A549 (cell line): ENCODE data around the gene TMC5. TPM values are rescaled to one million over a fixed set of nuclear protein-coding genes. Genes with fewer than 3 reads are reported as not detected.
A peak's percentile ranks its signal among the peaks of the same experiment; 100 is the strongest.

Experiments
- ATAC-seq, 2 experiments: fragments of 200-7000 bp in 1 of 2; fragments of >200 bp in 1 of 2; cut with Nextera tagmentation in 1 of 2; cut with Tn5 transposase in 1 of 2; 3 replicates each; pipeline versions ENCODE4 v1.8.0 to v1.9.1; 2018 to 2020; ENCODE audit warnings: mild to moderate bottlenecking in 1 of 2, moderate library complexity in 1 of 2
- CTCF ChIA-PET: fragments of 300-600 bp; sonication (Branson Sonifier 250); formaldehyde crosslinking; extraction: SDS; loops from one replicate; lab custom pipeline; 2021; ENCODE audit warnings: antibody characterized with exemption, inconsistent platforms; lab: Yijun Ruan, JAX
- POLR2A ChIA-PET: fragments of 350-600 bp; formaldehyde crosslinking; extraction: SDS; loops from one replicate; lab custom pipeline; 2021; ENCODE audit warnings: antibody characterized with exemption, inconsistent platforms; lab: Yijun Ruan, JAX
- DNase-seq, 2 experiments: peaks; one replicate each; pipeline versions ENCODE4 v3.0.0 to v3.0.0-alpha.2; 2011 to 2016; ENCODE audit warnings: low read depth in 1 of 2, low spot score in 1 of 2
- FAIRE-seq: peaks from 2 replicates; lab custom pipeline; 2011; peaks lifted over from hg19 to GRCh38; lab: Jason Lieb, UNC
- H3K27ac ChIP-seq, 2 experiments: fragments of >200 bp; sonication (Bioruptor Twin); formaldehyde crosslinking; 3 replicates each; pipeline ENCODE4 v1.5.1; 2016 to 2017
- H3K4me1 ChIP-seq: fragments of >200 bp; sonication (Bioruptor Twin); formaldehyde crosslinking; 3 replicates; pipeline ENCODE4 v1.6.1; 2016
- H3K4me2 ChIP-seq: fragments of >200 bp; sonication (Bioruptor Twin); formaldehyde crosslinking; 3 replicates; pipeline ENCODE4 v1.6.1; 2016
- H3K4me3 ChIP-seq: fragments of >200 bp; sonication (Bioruptor Twin); formaldehyde crosslinking; 3 replicates; pipeline ENCODE4 v1.5.1; 2016
- H3K9me3 ChIP-seq: fragments of >200 bp; sonication (Bioruptor Twin); formaldehyde crosslinking; 3 replicates; pipeline ENCODE4 v1.6.1; 2016
- CEBPB ChIP-seq, 2 experiments: fragments of >200 bp in 1 of 2; sonication (Bioruptor Twin) in 1 of 2; formaldehyde crosslinking in 1 of 2; IDR thresholded peaks; 2 replicates each; pipeline ENCODE4 v1.6.1; 2012 to 2016
- EHMT2 ChIP-seq: fragments of 200-600 bp; sonication (generic); IDR thresholded peaks from 2 replicates; pipeline ENCODE4 v1.6.1; 2016; ENCODE audit warnings: antibody characterized with exemption, low read depth, mild to moderate bottlenecking, moderate library complexity
- ESRRA ChIP-seq: fragments of 150-350 bp; IDR thresholded peaks from 2 replicates; pipeline ENCODE4 v1.6.1; 2014; ENCODE audit warnings: mild to moderate bottlenecking, low read length, borderline replicate concordance
- FOSB ChIP-seq: fragments of 250-450 bp; sonication (Bioruptor Pico); IDR thresholded peaks from 2 replicates; pipeline ENCODE4 v1.5.0; 2020; ENCODE audit warnings: mild to moderate bottlenecking, moderate library complexity
- HOXB13 ChIP-seq: fragments of 250-450 bp; sonication (Bioruptor Pico); IDR thresholded peaks from 2 replicates; pipeline ENCODE4 v1.5.0; 2020; ENCODE audit warnings: low read depth, mild to moderate bottlenecking, moderate library complexity
- MAFK ChIP-seq: fragments of 450-650 bp; IDR thresholded peaks from 2 replicates; pipeline ENCODE4 v1.6.1; 2014; ENCODE audit not compliant: partially characterized antibody
- MYC ChIP-seq: IDR thresholded peaks from 2 replicates; pipeline ENCODE4 v1.6.1; 2012; ENCODE audit warnings: mild to moderate bottlenecking, inconsistent platforms, low read length, improper control_type of control experiment, borderline replicate concordance
- NFE2L2 ChIP-seq: fragments of 150-350 bp; conservative IDR thresholded peaks from 2 replicates; pipeline ENCODE4 v1.6.1; 2014; ENCODE audit warnings: low read length
- POLR2AphosphoS2 ChIP-seq: conservative IDR thresholded peaks from 2 replicates; pipeline ENCODE4 v1.6.1; 2012; ENCODE audit warnings: low read length, improper control_type of control experiment, inconsistent platforms
- RAD21 ChIP-seq, 2 experiments: fragments of >200 bp in 1 of 2; sonication (Bioruptor Twin) in 1 of 2; formaldehyde crosslinking in 1 of 2; IDR thresholded peaks in 1 of 2; conservative IDR thresholded peaks in 1 of 2; 2 replicates in 1 of 2; 3 replicates in 1 of 2; pipeline ENCODE4 v1.6.1; 2012 to 2018; ENCODE audit warnings: inconsistent platforms in 1 of 2
- SMC3 ChIP-seq: fragments of >200 bp; sonication (Bioruptor Twin); formaldehyde crosslinking; IDR thresholded peaks from 3 replicates; pipeline ENCODE4 v1.6.1; 2018; ENCODE audit warnings: inconsistent platforms
- SREBF2 ChIP-seq: fragments of 450-650 bp; IDR thresholded peaks from 2 replicates; pipeline ENCODE4 v1.6.1; 2014; ENCODE audit warnings: mild to moderate bottlenecking, moderate library complexity
- ZFP36 ChIP-seq: fragments of 450-650 bp; IDR thresholded peaks from 2 replicates; pipeline ENCODE4 v1.6.1; 2014; ENCODE audit warnings: borderline replicate concordance; ENCODE audit not compliant: partially characterized antibody
- WGBS: methylation state at CpG from one replicate; pipeline ENCODE4 v1.1.6; 2017; ENCODE audit errors: missing lambda C conversion rate; 5-methylcytosine and 5-hydroxymethylcytosine counted together
- polyA plus RNA-seq, 4 experiments: library from polyadenylated mRNA; depleted of rRNA in 3 of 4; stranded (reverse); fragments of >200 nt; fragmentation: RNase III in 1 of 4; extraction: RNeasy Plus Mini Kit Qiagen cat#74134 plus additional on column Dnase treatment in 1 of 4; gene quantifications; 2 replicates in 3 of 4; 3 replicates in 1 of 4; pipeline ENCODE4 v1.2.3, GENCODE V29; 2011 to 2017
- TF ChIP-seq, protein P1 (sequence below): fragments of 200-600 bp; sonication (generic); IDR thresholded peaks from 2 replicates; pipeline ENCODE4 v1.6.1; 2016; ENCODE audit warnings: antibody characterized with exemption, mild to moderate bottlenecking, moderate library complexity
- TF ChIP-seq, protein P2 (sequence below): IDR thresholded peaks from 2 replicates; pipeline ENCODE4 v1.6.1; 2012; ENCODE audit warnings: low read depth, borderline replicate concordance
- TF ChIP-seq, protein P3 (sequence below): fragments of 250-450 bp; sonication (Bioruptor Pico); IDR thresholded peaks from 2 replicates; pipeline ENCODE4 v1.5.0; 2021; ENCODE audit warnings: mild to moderate bottlenecking, moderate library complexity, borderline replicate concordance
- TF ChIP-seq, protein P4 (sequence below): fragments of >200 bp; sonication (Bioruptor Twin); formaldehyde crosslinking; IDR thresholded peaks from 3 replicates; pipeline ENCODE4 v1.5.1; 2016

Gene TMC5
- polyA plus RNA-seq, 2 of the 4 experiments (the other 2 are of a cell fraction): 8.3 to 17.1 TPM

DNA sequence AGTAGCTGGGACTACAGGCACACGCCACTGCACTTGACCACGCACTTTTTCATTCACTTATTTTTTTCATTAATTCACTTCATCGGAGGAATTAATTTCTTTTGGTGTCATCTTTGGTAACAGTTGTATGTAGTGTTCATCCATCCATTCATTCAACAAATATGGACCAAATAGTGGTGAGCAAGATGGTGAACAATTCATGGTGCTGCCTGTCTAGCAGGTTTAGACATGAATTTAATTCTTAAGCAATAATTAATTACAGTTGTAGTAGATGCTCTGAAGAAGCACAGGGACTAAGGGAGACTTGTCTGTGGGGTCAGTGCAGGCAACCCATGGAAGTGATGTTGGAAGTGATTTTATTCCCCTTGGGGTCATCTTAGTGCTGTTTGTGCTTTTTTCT lies 81.8 kb downstream of the TMC5 start:
- Histone ChIP-seq H3K4me2 (no peak overlapping the region), H3K27ac (no peak overlapping the region), H3K4me3 (no peak overlapping the region), H3K4me1 (no peaks in the 10 kb centered on the region), H3K9me3 (no peaks in the 10 kb centered on the region)
- no peak for ATAC-seq
- TF ChIP-seq, protein P1, sequence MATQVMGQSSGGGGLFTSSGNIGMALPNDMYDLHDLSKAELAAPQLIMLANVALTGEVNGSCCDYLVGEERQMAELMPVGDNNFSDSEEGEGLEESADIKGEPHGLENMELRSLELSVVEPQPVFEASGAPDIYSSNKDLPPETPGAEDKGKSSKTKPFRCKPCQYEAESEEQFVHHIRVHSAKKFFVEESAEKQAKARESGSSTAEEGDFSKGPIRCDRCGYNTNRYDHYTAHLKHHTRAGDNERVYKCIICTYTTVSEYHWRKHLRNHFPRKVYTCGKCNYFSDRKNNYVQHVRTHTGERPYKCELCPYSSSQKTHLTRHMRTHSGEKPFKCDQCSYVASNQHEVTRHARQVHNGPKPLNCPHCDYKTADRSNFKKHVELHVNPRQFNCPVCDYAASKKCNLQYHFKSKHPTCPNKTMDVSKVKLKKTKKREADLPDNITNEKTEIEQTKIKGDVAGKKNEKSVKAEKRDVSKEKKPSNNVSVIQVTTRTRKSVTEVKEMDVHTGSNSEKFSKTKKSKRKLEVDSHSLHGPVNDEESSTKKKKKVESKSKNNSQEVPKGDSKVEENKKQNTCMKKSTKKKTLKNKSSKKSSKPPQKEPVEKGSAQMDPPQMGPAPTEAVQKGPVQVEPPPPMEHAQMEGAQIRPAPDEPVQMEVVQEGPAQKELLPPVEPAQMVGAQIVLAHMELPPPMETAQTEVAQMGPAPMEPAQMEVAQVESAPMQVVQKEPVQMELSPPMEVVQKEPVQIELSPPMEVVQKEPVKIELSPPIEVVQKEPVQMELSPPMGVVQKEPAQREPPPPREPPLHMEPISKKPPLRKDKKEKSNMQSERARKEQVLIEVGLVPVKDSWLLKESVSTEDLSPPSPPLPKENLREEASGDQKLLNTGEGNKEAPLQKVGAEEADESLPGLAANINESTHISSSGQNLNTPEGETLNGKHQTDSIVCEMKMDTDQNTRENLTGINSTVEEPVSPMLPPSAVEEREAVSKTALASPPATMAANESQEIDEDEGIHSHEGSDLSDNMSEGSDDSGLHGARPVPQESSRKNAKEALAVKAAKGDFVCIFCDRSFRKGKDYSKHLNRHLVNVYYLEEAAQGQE: no peak
- TF ChIP-seq ESRRA (no peak), HOXB13 (no peak), SREBF2 (no peak), NFE2L2 (no peak), MAFK (no peak), CEBPB (IDR thresholded peaks at IDR 0.05) (no peak), ZFP36 (no peak), POLR2AphosphoS2 (no peak), MYC (no peak)
- TF ChIP-seq, protein P2, sequence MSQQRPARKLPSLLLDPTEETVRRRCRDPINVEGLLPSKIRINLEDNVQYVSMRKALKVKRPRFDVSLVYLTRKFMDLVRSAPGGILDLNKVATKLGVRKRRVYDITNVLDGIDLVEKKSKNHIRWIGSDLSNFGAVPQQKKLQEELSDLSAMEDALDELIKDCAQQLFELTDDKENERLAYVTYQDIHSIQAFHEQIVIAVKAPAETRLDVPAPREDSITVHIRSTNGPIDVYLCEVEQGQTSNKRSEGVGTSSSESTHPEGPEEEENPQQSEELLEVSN: no peak
- TF ChIP-seq, protein P3, sequence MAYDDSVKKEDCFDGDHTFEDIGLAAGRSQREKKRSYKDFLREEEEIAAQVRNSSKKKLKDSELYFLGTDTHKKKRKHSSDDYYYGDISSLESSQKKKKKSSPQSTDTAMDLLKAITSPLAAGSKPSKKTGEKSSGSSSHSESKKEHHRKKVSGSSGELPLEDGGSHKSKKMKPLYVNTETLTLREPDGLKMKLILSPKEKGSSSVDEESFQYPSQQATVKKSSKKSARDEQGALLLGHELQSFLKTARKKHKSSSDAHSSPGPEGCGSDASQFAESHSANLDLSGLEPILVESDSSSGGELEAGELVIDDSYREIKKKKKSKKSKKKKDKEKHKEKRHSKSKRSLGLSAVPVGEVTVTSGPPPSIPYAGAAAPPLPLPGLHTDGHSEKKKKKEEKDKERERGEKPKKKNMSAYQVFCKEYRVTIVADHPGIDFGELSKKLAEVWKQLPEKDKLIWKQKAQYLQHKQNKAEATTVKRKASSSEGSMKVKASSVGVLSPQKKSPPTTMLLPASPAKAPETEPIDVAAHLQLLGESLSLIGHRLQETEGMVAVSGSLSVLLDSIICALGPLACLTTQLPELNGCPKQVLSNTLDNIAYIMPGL (CRISPR knock-in tag): no peak
- ChIA-PET POLR2A (no interaction called here), CTCF (interaction anchor here (0.6 to 6.1 kb wide), 4 partner anchors 9 to 124 kb away, joined by 3 to 69 read pairs (median 26); no protein-coding TSS in a partner anchor)
- FAIRE-seq: no peak
- no peak for DNase-seq
- WGBS: 93% methylated on average over 3 of the region's 3 CpGs

GRCh38 chr16:19502395-19503131 lies 84.9 kb downstream of the TMC5 start:
- WGBS: 88% methylated on average over 3 of the region's 3 CpGs
- Histone ChIP-seq H3K4me2 (no peak overlapping the region), H3K27ac (no peak overlapping the region), H3K4me3 (no peak overlapping the region), H3K9me3 (no peaks in the 10 kb centered on the region), H3K4me1 (no peaks in the 10 kb centered on the region)
- FAIRE-seq: no peak
- DNase-seq: peak; percentile 71 to 82
- ChIA-PET POLR2A (interaction anchor here (0.6 to 1.0 kb wide), 3 partner anchors 19 to 113 kb away, joined by 3 to 5 read pairs (median 3); partner anchors contain the start of gene GDE1), CTCF (interaction anchor here (0.6 to 6.1 kb wide), 61 partner anchors 9 to 901 kb away, joined by 3 to 69 read pairs (median 5); partner anchors contain the start of genes CCP110, CLEC19A, GDE1 and TMC5)
- peak; percentile 88 to 95 for ATAC-seq
- TF ChIP-seq RAD21 (conservative IDR thresholded peaks at IDR 0.05 in 1 of 2, IDR thresholded peaks at IDR 0.05 in 1 of 2): peak; percentile 87 to 88
- TF ChIP-seq, protein P2: no peak
- no peak for TF ChIP-seq FOSB
- TF ChIP-seq EHMT2: peak; percentile 66; the same call in 1 of the 2 replicates
- TF ChIP-seq, protein P4, sequence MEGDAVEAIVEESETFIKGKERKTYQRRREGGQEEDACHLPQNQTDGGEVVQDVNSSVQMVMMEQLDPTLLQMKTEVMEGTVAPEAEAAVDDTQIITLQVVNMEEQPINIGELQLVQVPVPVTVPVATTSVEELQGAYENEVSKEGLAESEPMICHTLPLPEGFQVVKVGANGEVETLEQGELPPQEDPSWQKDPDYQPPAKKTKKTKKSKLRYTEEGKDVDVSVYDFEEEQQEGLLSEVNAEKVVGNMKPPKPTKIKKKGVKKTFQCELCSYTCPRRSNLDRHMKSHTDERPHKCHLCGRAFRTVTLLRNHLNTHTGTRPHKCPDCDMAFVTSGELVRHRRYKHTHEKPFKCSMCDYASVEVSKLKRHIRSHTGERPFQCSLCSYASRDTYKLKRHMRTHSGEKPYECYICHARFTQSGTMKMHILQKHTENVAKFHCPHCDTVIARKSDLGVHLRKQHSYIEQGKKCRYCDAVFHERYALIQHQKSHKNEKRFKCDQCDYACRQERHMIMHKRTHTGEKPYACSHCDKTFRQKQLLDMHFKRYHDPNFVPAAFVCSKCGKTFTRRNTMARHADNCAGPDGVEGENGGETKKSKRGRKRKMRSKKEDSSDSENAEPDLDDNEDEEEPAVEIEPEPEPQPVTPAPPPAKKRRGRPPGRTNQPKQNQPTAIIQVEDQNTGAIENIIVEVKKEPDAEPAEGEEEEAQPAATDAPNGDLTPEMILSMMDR: peak; percentile 92
- TF ChIP-seq SMC3: peak; percentile 92
